Cardiac fibroblast (primary cell): ENCODE results near the gene CLPTM1L.
"Not testable (repeated sequence)": the region's sequence is repeated elsewhere in the genome, so short reads cannot be mapped to it uniquely, and the experiment has no call there.

Experiments
- DNase-seq, 2 donors: peaks; one replicate each; pipeline versions ENCODE4 v3.0.0 to v3.0.0-alpha.2; 2010; ENCODE audit warnings: low read depth in 2 of 2
- H3K4me3 ChIP-seq, 2 donors: replicated peaks in 1 of 2; 1 replicate in 1 of 2; 2 replicates in 1 of 2; pipeline ENCODE4 v1.5.1; 2011; ENCODE audit warnings: low read depth in 2 of 2, low read length in 2 of 2, mild to moderate bottlenecking in 2 of 2, moderate library complexity in 1 of 2
- TF ChIP-seq, protein P1 (sequence below): IDR thresholded peaks from one replicate; pipeline ENCODE4 v1.5.1; 2011; ENCODE audit warnings: low read depth, mild to moderate bottlenecking, low read length, inconsistent platforms

CLPTM1L gene

DNA sequence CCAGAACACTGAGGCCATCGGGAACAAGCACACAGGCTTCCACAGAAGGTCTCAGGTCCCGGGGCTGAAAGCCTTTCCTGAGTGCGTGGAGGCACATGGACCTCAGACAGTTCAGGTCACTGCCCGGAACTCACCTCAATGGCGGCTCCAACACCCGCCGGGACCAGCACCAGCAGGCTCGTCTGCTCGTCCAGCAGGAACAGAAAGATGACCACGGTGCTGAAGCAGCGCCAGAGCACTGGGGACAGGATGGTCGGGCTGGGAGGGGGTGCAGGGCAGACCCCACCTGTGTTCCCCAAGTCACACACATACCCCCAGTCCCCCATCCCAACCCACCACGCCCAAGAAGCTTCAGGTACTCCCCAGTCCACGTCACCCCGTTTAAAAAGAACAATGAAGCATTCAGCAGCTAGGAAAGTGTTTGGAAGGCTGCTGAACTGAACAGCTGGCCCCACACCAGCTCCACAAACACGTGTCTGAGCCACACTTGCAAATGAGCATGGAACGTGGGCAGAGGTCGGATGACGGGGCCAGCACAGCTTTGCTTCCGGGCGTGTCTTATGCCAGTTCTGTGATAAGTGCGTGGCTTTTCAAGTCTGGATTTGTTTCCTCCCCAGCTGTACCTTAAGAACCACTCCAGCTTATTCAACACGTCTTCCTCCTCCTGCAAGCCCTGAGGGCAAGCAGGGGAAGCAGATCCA is 14.6 kb downstream of the CLPTM1L start:
- no peak overlapping the region for H3K4me3 ChIP-seq
- no peak for DNase-seq
- TF ChIP-seq, protein P1, sequence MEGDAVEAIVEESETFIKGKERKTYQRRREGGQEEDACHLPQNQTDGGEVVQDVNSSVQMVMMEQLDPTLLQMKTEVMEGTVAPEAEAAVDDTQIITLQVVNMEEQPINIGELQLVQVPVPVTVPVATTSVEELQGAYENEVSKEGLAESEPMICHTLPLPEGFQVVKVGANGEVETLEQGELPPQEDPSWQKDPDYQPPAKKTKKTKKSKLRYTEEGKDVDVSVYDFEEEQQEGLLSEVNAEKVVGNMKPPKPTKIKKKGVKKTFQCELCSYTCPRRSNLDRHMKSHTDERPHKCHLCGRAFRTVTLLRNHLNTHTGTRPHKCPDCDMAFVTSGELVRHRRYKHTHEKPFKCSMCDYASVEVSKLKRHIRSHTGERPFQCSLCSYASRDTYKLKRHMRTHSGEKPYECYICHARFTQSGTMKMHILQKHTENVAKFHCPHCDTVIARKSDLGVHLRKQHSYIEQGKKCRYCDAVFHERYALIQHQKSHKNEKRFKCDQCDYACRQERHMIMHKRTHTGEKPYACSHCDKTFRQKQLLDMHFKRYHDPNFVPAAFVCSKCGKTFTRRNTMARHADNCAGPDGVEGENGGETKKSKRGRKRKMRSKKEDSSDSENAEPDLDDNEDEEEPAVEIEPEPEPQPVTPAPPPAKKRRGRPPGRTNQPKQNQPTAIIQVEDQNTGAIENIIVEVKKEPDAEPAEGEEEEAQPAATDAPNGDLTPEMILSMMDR, result no peak

DNA sequence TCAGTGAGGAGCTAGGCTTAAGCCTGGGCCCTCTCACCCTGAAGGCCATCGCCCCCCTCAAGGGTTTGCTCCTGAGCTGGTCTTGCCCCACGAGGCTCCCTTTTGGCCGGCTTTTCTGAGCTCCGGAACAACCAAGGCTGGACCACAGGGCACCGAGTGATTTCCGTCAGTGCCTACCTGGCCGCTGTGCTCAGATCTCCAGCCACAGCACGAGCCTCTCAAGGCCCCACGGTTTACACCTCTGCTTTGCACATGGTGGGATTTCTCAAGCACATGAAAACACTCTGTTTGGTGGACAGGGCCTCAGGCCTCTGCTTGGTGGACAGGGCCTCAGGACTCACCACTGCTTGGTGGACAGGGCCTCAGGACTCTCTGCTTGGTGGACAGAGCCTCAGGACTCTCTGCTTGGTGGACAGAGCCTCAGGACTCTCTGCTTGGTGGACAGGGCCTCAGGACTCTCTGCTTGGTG is 15.8 kb downstream of the CLPTM1L start:
- TF ChIP-seq, protein P1, result no peak
- H3K4me3 ChIP-seq, result no peak overlapping the region
- DNase-seq, result no peak

DNA sequence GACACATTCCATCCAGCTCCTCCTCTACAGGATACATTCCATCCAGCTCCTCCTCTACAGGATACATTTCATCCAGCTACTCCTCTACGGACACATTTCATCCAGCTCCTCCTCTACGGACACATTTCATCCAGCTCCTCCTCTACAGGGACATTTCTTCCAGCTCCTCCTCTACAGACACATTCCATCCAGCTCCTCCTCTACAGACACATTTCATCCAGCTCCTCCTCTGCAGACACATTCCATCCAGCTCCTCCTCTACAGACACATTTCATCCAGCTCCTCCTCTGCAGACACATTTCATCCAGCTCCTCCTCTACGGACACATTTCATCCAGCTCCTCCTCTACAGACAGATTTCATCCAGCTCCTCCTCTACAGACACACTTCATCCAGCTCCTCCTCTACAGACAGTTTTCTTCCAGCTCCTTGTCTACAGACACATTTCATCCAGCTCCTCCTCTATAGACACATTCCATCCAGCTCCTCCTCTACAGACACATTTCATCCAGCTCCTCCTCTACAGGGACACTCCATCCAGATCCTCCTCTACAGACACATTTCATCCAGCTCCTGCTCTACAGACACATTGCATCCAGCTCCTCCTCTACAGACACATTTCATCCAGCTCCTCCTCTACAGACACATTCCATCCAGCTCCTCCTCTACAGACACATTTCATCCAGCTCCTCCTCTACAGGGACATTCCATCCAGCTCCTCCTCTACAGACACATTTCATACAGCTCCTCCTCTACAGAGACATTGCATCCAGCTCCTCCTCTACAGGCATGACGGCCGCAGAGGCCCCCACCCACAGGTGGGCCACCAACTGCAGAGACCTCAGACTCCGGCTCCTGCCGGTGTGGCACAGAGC is 16.4 kb downstream of the CLPTM1L start:
- H3K4me3 ChIP-seq, result not testable (repeated sequence)
- peak; percentile 51 to 71 for DNase-seq

DNA sequence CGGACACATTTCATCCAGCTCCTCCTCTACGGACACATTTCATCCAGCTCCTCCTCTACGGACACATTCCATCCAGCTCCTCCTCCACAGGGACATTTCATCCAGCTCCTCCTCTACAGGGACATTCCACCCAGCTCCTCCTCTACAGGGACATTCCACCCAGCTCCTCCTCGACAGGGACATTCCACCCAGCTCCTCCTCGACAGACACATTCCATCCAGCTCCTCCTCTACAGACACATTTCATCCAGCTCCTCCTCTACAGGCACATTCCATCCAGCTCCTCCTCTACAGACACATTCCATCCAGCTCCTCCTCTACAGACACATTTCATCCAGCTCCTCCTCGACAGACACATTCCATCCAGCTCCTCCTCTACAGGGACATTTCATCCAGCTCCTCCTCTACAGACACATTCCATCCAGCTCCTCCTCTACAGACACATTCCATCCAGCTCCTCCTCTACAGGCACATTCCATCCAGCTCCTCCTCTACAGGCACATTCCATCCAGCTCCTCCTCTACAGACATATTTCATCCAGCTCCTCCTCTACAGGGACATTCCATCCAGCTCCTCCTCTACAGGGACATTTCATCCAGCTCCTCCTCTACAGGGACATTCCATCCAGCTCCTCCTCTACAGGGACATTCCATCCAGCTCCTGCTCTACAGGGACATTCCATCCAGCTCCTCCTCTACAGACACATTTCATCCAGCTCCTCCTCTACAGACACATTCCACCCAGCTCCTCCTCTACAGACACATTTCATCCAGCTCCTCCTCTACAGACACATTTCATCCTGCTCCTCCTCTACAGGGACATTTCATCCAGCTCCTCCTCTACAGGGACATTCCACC is 17.8 kb downstream of the CLPTM1L start:
- H3K4me3 ChIP-seq, result not testable (repeated sequence)
- peak; percentile 65 to 70 for DNase-seq

DNA sequence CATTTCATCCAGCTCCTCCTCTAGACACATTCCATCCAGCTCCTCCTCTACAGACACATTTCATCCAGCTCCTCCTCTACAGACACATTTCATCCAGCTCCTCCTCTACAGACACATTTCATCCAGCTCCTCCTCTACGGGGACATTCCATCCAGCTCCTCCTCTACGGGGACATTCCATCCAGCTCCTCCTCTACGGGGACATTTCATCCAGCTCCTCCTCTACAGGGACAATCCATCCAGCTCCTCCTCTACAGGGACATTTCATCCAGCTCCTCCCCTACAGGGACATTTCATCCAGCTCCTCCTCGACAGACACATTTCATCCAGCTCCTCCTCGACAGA is 18.4 kb downstream of the CLPTM1L start:
- DNase-seq, H3K4me3 ChIP-seq: not testable (repeated sequence)

DNA sequence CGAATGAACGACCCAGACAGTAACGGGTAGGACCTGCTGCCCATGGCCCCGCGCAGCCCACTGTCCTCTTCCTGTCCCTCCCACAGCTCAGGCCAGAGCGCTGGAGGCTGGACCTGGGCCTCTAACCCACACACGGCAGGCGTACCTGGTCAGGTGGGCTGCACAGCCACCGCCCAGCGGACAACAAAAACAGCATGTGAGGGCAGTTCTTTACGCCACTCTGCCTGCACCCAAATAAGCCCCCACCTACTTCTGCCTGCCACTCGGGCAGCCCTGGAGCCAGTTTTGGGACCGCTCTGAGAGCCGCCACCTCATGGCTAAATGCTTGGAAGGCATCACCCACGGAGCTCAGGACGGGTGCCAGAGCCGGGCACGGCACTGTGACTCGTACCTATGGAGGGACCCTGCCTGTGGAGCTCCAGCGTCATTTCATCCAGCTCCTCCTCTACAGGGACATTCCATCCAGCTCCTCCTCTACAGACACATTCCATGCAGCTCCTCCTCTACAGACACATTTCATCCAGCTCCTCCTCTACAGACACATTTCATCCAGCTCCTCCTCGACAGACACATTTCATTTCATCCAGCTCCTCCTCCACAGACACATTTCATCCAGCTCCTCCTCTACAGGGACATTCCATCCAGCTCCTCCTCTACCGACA is 18.9 kb downstream of the CLPTM1L start:
- DNase-seq, result peak in 1 of 2 donors; percentile 56
- H3K4me3 ChIP-seq, result no peak overlapping the region
- TF ChIP-seq, protein P1, result no peak

DNA sequence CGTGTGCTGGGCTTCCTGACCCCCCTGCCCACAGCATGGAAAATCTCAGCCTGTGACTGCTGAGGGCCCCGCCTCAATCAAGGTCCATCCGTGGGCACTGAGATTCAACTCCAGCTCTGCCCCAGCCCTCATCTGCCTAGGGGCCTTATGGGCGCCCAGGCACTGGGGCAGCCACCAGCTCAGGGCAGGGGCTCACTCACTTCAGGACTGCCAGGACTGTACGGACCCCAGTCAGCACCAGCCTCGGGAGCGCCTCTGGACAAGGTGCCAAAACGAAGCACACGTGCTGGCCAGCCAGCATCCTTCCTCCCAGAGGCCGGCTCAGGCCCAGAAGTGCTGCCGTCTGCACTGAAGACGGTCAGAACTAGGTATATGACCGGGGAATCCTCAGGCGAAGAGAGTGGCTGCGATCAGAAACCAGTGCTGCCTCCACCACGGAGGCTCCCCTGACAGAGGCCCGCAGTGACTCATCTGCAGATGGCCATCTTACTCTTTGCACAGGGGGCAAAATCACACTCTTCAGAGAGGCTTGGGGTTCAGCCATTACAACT is 19.6 kb downstream of the CLPTM1L start:
- H3K4me3 ChIP-seq, result no peak overlapping the region
- TF ChIP-seq, protein P1, result no peak
- no peak for DNase-seq
